Measurements from ENCODE around the gene KRTAP4-3. TPM values are rescaled to one million over a fixed set of nuclear protein-coding genes. Genes with fewer than 3 reads are reported as not detected.
"Not testable (repeated sequence)": the region's sequence is repeated elsewhere in the genome, so short reads cannot be mapped to it uniquely, and the experiment has no call there.

The KRTAP4-3 gene
- total RNA-seq, 1 donor from 2014 or later: not detected

GRCh38 chr17:41151525-41151924 lies 16.5 kb downstream of the KRTAP4-3 start:
- no peak for ATAC-seq

- no peak for ATAC-seq
Observed at GRCh38 chr17:41150026-41150425, 18.0 kb downstream of the KRTAP4-3 start.

GRCh38 chr17:41149652-41149985 lies 18.4 kb downstream of the KRTAP4-3 start, which contains the start of gene KRTAP4-5:
Gene KRTAP4-5 (minus strand): TSS chr17:41149825. CDS start chr17:41149767, 58 bp downstream.
- no peak for ATAC-seq

- not testable (repeated sequence) for ATAC-seq
Observed at GRCh38 chr17:41148971-41149651, 18.9 kb downstream of the KRTAP4-3 start.

- no peak for ATAC-seq
Observed at GRCh38 chr17:41147531-41148204, 20.4 kb downstream of the KRTAP4-3 start.

- ATAC-seq: no peak
Observed at GRCh38 chr17:41145261-41145660, 22.8 kb downstream of the KRTAP4-3 start.

- ATAC-seq: no peak
Observed at GRCh38 chr17:41144846-41145245, 23.2 kb downstream of the KRTAP4-3 start.

GRCh38 chr17:41141361-41141760 lies 26.7 kb downstream of the KRTAP4-3 start:
- no peak for ATAC-seq

GRCh38 chr17:41140360-41141131 lies 27.5 kb downstream of the KRTAP4-3 start, which contains the start of gene KRTAP4-6:
Gene KRTAP4-6 (minus strand): TSS chr17:41140544. CDS start chr17:41140487, 57 bp downstream.
- peak; percentile 86 for ATAC-seq

- ATAC-seq: not testable (repeated sequence)
Observed at GRCh38 chr17:41139865-41140264, 28.2 kb downstream of the KRTAP4-3 start.

- no peak for ATAC-seq
Observed at GRCh38 chr17:41133880-41134735, 33.9 kb downstream of the KRTAP4-3 start.

- peak; percentile 66 for ATAC-seq
Observed at GRCh38 chr17:41131979-41132378, 36.0 kb downstream of the KRTAP4-3 start.

- ATAC-seq: no peak
Observed at GRCh38 chr17:41127371-41127770, 40.6 kb downstream of the KRTAP4-3 start.

- no peak for ATAC-seq
Observed at GRCh38 chr17:41126412-41126811, 41.6 kb downstream of the KRTAP4-3 start.

GRCh38 chr17:41125064-41125463 lies 43.0 kb downstream of the KRTAP4-3 start:
- ATAC-seq: no peak

- ATAC-seq: not testable (repeated sequence)
Observed at GRCh38 chr17:41123991-41124371, 44.0 kb downstream of the KRTAP4-3 start, which contains the start of gene KRTAP4-12. Gene KRTAP4-12 (minus strand): TSS chr17:41124182. CDS start chr17:41124122, 60 bp downstream.

GRCh38 chr17:41123292-41123990 lies 44.6 kb downstream of the KRTAP4-3 start:
- not testable (repeated sequence) for ATAC-seq

GRCh38 chr17:41121742-41122141 lies 46.3 kb downstream of the KRTAP4-3 start:
- no peak for ATAC-seq

- not testable (repeated sequence) for ATAC-seq
Observed at GRCh38 chr17:41119696-41120690, 48.0 kb downstream of the KRTAP4-3 start.

GRCh38 chr17:41118721-41119120 lies 49.3 kb downstream of the KRTAP4-3 start:
- ATAC-seq: no peak
